Left lung (tissue), 10 donors: ENCODE measurements around the gene ELAVL1. TPM values are rescaled to one million over a fixed set of nuclear protein-coding genes. Genes with fewer than 3 reads are reported as not detected.

Source experiments
- ATAC-seq: fragments of 200-7000 bp; cut with Tn5 transposase; one replicate; pipeline ENCODE4 v1.9.1; 2020; ENCODE audit warnings: moderate library complexity
- DNase-seq, 4 donors: peaks; one replicate each; pipeline ENCODE4 v3.0.0-alpha.2; 2013 to 2020
- H3K27ac ChIP-seq, 2 donors: fragments of 200-600 bp; sonication (generic) in 1 of 2; one replicate each; pipeline versions ENCODE4 v1.5.0 to v1.8.0; 2020 to 2021
- H3K27me3 ChIP-seq, 2 donors: fragments of 200-600 bp; sonication (generic) in 1 of 2; one replicate each; pipeline versions ENCODE4 v1.5.0 to v1.8.0; 2020 to 2021
- H3K36me3 ChIP-seq, 2 donors: fragments of 200-600 bp; sonication (generic) in 1 of 2; one replicate each; pipeline versions ENCODE4 v1.5.0 to v1.8.0; 2020 to 2021
- H3K4me1 ChIP-seq, 2 donors: fragments of 200-600 bp; one replicate each; pipeline ENCODE4 v1.8.0; 2021
- H3K4me3 ChIP-seq, 2 donors: fragments of 200-600 bp; sonication (generic) in 1 of 2; one replicate each; pipeline versions ENCODE4 v1.5.0 to v1.8.0; 2020 to 2021; ENCODE audit warnings: mild to moderate bottlenecking in 1 of 2
- H3K9me3 ChIP-seq, 2 donors: fragments of 200-600 bp; sonication (generic) in 1 of 2; one replicate each; pipeline versions ENCODE4 v1.5.0 to v1.8.0; 2020 to 2021
- CTCF ChIP-seq, 2 donors: fragments of 200-600 bp; sonication (generic) in 1 of 2; IDR thresholded peaks; one replicate each; pipeline versions ENCODE4 v1.5.0 to v1.8.0; 2021; ENCODE audit warnings: antibody characterized with exemption in 2 of 2
- intact Hi-C, 2 donors: fragments of 100-400 bp; cut with DNase I; formaldehyde crosslinking; loops; one replicate each; pipeline versions ENCODE4 v1.11.2 to v1.14.2; 2022
- polyA plus RNA-seq, 6 donors: library from polyadenylated mRNA; unstranded; fragments of 120-200 nt; gene quantifications; one replicate each; pipeline ENCODE4 v1.2.1, GENCODE V29; 2013; ENCODE audit not compliant: insufficient read length in 6 of 6
- total RNA-seq, 2 donors: library from RNA; stranded (reverse); fragmentation: NEBNext Ultra II Directional; extraction: Animal tissue kit (Norgen Biotek cat#: 25700); gene quantifications; one replicate each; pipeline ENCODE4 v1.2.1, GENCODE V29; 2021
- donor health status: DM: no; HTN: yes; CAD: no.
- donor health status: DM: no; HTN: no; CAD: no.

The ELAVL1 gene
- total and polyA plus RNA-seq, 8 donors = 64.3 to 76.0 (median 71.2) TPM

GRCh38 chr19:7914598-7915045 lies 90.8 kb downstream of the ELAVL1 start, which contains the start of gene TGFBR3L:
TSS of gene TGFBR3L (plus strand) at chr19:7914830.
- ATAC-seq = no peak
- H3K27me3 ChIP-seq = peaks cover 42 to 61% of the 10 kb centered on the region in 2 donors
- no peak for TF ChIP-seq CTCF (IDR thresholded peaks at IDR 0.05)

GRCh38 chr19:7914099-7914498 lies 91.3 kb downstream of the ELAVL1 start:
- Histone ChIP-seq H3K27ac (no peak overlapping the region), H3K4me1 (peaks cover 13 to 34% of the 10 kb centered on the region in 2 donors), H3K27me3 (peaks cover 41 to 56% of the 10 kb centered on the region in 2 donors), H3K36me3 (peaks cover 0 to 49% of the 10 kb centered on the region in 2 donors), H3K9me3 (no peaks in the 10 kb centered on the region), H3K4me3 (no peak overlapping the region)
- DNase-seq = no peak
- TF ChIP-seq CTCF (IDR thresholded peaks at IDR 0.05) = no peak
- no peak for ATAC-seq
- intact Hi-C loops = no loop called here

More at GRCh38 chr19:7914598-7915045, 90.8 kb downstream of the ELAVL1 start, which contains the start of gene TGFBR3L:
- H3K27ac ChIP-seq = no peak within 1 kb of the TSS
- no peak for DNase-seq
- peaks cover 0 to 43% of the 10 kb centered on the region in 2 donors for H3K36me3 ChIP-seq
- intact Hi-C loops = no loop called here
- H3K4me1 ChIP-seq = peaks cover 16 to 40% of the 10 kb centered on the region in 2 donors
- no peak within 1 kb of the TSS for H3K4me3 ChIP-seq
- no peaks in the 10 kb centered on the region for H3K9me3 ChIP-seq

GRCh38 chr19:7913652-7914051 lies 91.8 kb downstream of the ELAVL1 start:
- Histone ChIP-seq H3K36me3 (peaks cover 0 to 53% of the 10 kb centered on the region in 2 donors), H3K27me3 (peaks cover 36 to 51% of the 10 kb centered on the region in 2 donors), H3K4me3 (no peak overlapping the region), H3K27ac (no peak overlapping the region), H3K9me3 (no peaks in the 10 kb centered on the region), H3K4me1 (peaks cover 13 to 30% of the 10 kb centered on the region in 2 donors)
- DNase-seq = no peak
- ATAC-seq = no peak
- TF ChIP-seq CTCF (IDR thresholded peaks at IDR 0.05) = no peak
- intact Hi-C loops = no loop called here

- no peak overlapping the region for H3K4me3 ChIP-seq
- H3K27me3 ChIP-seq = peaks cover 29 to 44% of the 10 kb centered on the region in 2 donors
These were observed 92.5 kb downstream of the ELAVL1 start for GRCh38 chr19:7912697-7913564.

More at GRCh38 chr19:7912697-7913564, 92.5 kb downstream of the ELAVL1 start:
- no peak for TF ChIP-seq CTCF (IDR thresholded peaks at IDR 0.05)
- Histone ChIP-seq H3K9me3 (no peaks in the 10 kb centered on the region), H3K36me3 (peaks cover 0 to 54% of the 10 kb centered on the region in 2 donors), H3K4me1 (peaks cover 13 to 25% of the 10 kb centered on the region in 2 donors), H3K27ac (no peak overlapping the region)
- ATAC-seq (no peak), DNase-seq (peak in 1 of 4 donors; percentile 71)
- intact Hi-C loops = no loop called here
